Left ventricle myocardium inferior (tissue), 1 donor: Measurements from ENCODE around the gene EHD1. TPM values are rescaled to one million over a fixed set of nuclear protein-coding genes. Genes with fewer than 3 reads are reported as not detected.

Experiments
- DNase-seq: peaks from one replicate; pipeline ENCODE4 v3.0.0-alpha.2; 2020
- H3K27ac ChIP-seq: fragments of 200-600 bp; replicated peaks from 2 replicates; pipeline ENCODE4 v1.8.0; 2021
- H3K27me3 ChIP-seq: fragments of 200-600 bp; 2 replicates; pipeline ENCODE4 v1.8.0; 2021; ENCODE audit warnings: low read depth
- H3K36me3 ChIP-seq: fragments of 200-600 bp; 2 replicates; pipeline ENCODE4 v1.8.0; 2021
- H3K4me1 ChIP-seq: fragments of 200-600 bp; 2 replicates; pipeline ENCODE4 v1.8.0; 2021
- H3K4me3 ChIP-seq: fragments of 200-600 bp; 2 replicates; pipeline ENCODE4 v1.8.0; 2021; ENCODE audit warnings: mild to moderate bottlenecking, moderate library complexity
- H3K9me3 ChIP-seq: fragments of 200-600 bp; replicated peaks from 2 replicates; pipeline ENCODE4 v1.8.0; 2021
- CTCF ChIP-seq: fragments of 200-600 bp; IDR thresholded peaks from 2 replicates; pipeline ENCODE4 v1.8.0; 2021; ENCODE audit warnings: antibody characterized with exemption, mild to moderate bottlenecking, borderline replicate concordance
- intact Hi-C: fragments of 100-400 bp; cut with micrococcal nuclease; formaldehyde crosslinking; loops from one replicate; pipeline ENCODE4 v1.11.0; 2022
- total RNA-seq: library from RNA; stranded (reverse); fragmentation: NEBNext Ultra II Directional; extraction: Animal tissue kit (Norgen Biotek cat#: 25700); gene quantifications from one replicate; pipeline ENCODE4 v1.2.1, GENCODE V29; 2021
- donor health status: DM: no; HTN: yes; CAD: no; lungs with severe emphysema.

The EHD1 gene
- total RNA-seq, 1 donor from 2014 or later, result 40.3 TPM

- Histone ChIP-seq H3K4me1 (peaks cover 84% of the 10 kb centered on the region), H3K27me3 (no peaks in the 10 kb centered on the region), H3K36me3 (peaks cover 22% of the 10 kb centered on the region), H3K27ac (peak overlapping the region; percentile 94), H3K9me3 (no peaks in the 10 kb centered on the region), H3K4me3 (peak overlapping the region; percentile 94)
- intact Hi-C loops, result no loop called here
- TF ChIP-seq CTCF, result no peak
- no peak for DNase-seq
Observed at GRCh38 chr11:64877390-64878222, 815 bp downstream of the EHD1 start.

- Histone ChIP-seq H3K9me3 (no peaks in the 10 kb centered on the region), H3K4me1 (peaks cover 92% of the 10 kb centered on the region), H3K27me3 (no peaks in the 10 kb centered on the region), H3K27ac (peak overlapping the region; percentile 94), H3K36me3 (peaks cover 28% of the 10 kb centered on the region), H3K4me3 (peak overlapping the region; percentile 94)
- no peak for TF ChIP-seq CTCF
- intact Hi-C loops, result no loop called here
- no peak for DNase-seq
Observed at GRCh38 chr11:64876835-64877341, 1.5 kb downstream of the EHD1 start.

- no peak for DNase-seq
- TF ChIP-seq CTCF, result no peak
- Histone ChIP-seq H3K36me3 (peaks cover 34% of the 10 kb centered on the region), H3K4me1 (peaks cover 96% of the 10 kb centered on the region), H3K4me3 (peak overlapping the region; percentile 94), H3K27me3 (no peaks in the 10 kb centered on the region), H3K9me3 (no peaks in the 10 kb centered on the region), H3K27ac (peak overlapping the region; percentile 94)
- intact Hi-C loops, result no loop called here
Observed at GRCh38 chr11:64876229-64876750, 2.1 kb downstream of the EHD1 start.

- Histone ChIP-seq H3K4me1 (peaks cover 96% of the 10 kb centered on the region), H3K27ac (peak overlapping the region; percentile 94), H3K4me3 (peak overlapping the region; percentile 94), H3K36me3 (peaks cover 41% of the 10 kb centered on the region), H3K27me3 (no peaks in the 10 kb centered on the region), H3K9me3 (no peaks in the 10 kb centered on the region)
- TF ChIP-seq CTCF, result no peak
- intact Hi-C loops, result no loop called here
- no peak for DNase-seq
Observed at GRCh38 chr11:64875369-64876228, 2.8 kb downstream of the EHD1 start.
